ENCODE results near the gene RPL22L1. TPM values are rescaled to one million over a fixed set of nuclear protein-coding genes. Genes with fewer than 3 reads are reported as not detected.
"Not testable (repeated sequence)": the region's sequence is repeated elsewhere in the genome, so short reads cannot be mapped to it uniquely, and the experiment has no call there.

RPL22L1 gene
- polyA plus RNA-seq, 3 donors: 26.8 to 63.8 (median 37.4) TPM

DNA sequence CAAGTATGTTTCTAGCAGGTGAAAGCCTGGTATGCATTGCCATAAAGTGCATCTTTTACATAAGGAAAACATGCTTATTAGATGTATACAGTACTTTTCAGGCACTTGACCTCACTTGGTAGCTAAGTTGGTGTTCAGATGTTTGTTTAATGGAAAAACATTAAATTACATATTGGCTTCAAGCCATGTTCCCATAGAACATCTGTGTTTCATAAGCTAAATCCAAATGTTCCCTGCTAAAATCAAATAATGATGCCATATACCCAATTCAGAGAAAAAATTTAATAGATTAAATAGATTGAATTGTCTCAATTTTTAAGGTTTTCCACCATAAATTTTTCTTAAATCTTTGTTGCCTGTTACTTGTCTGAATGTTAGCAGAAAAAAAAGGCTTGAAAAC, 19.1 kb upstream of the RPL22L1 start:
- intact Hi-C loops (cut with micrococcal nuclease): no loop called here
- Histone ChIP-seq H3K4me1 (ENCODE audit: control insufficient read depth in 1 of 2, insufficient read depth in 2 of 2, low read length in 2 of 2) (no peaks in the 10 kb centered on the region), H3K4me3 (replicated peaks in 1 of 3; ENCODE audit: low read depth in 2 of 3, low read length in 3 of 3) (no peak overlapping the region), H3K36me3 (replicated peaks in 1 of 2; ENCODE audit: control insufficient read depth in 1 of 2, insufficient read depth in 2 of 2, low read length in 2 of 2) (no peaks in the 10 kb centered on the region), H2AFZ (ENCODE audit: insufficient read depth, low read depth, low read length, poor library complexity, severe bottlenecking) (no peak overlapping the region), H3K27me3 (ENCODE audit: control insufficient read depth in 2 of 2, insufficient read depth in 2 of 2, low read length in 2 of 2) (no peaks in the 10 kb centered on the region), H3K9me3 (replicated peaks in 1 of 2; ENCODE audit: control insufficient read depth in 1 of 2, insufficient read depth in 1 of 2, low read length in 2 of 2) (no peaks in the 10 kb centered on the region), H4K20me1 (ENCODE audit: insufficient read depth, low read length) (no peaks in the 10 kb centered on the region), H3K27ac (ENCODE audit: low read depth in 1 of 2, low read length in 2 of 2) (no peak overlapping the region), H3K9ac (ENCODE audit: insufficient read depth, low read length, poor library complexity, severe bottlenecking) (no peak overlapping the region), H3K79me2 (ENCODE audit: insufficient read depth, low read length) (no peaks in the 10 kb centered on the region), H3K4me2 (replicated peaks; ENCODE audit: extremely low read depth, low read length, poor library complexity, severe bottlenecking) (no peak overlapping the region)
- Mint-ChIP-seq H3K36me3 (no peaks in the 10 kb centered on the region), H3K4me3 (no peak overlapping the region), H3K9me3 (peaks cover 0 to 4% (median 3%) of the 10 kb centered on the region in 7 donors), H3K27me3 (ENCODE audit: low read depth in 3 of 3) (peaks cover 0 to 3% (median 0%) of the 10 kb centered on the region in 3 donors), H3K4me1 (no peaks in the 10 kb centered on the region), H3K27ac (no peak overlapping the region)
- no peak for DNase-seq
- TF ChIP-seq, protein P1, sequence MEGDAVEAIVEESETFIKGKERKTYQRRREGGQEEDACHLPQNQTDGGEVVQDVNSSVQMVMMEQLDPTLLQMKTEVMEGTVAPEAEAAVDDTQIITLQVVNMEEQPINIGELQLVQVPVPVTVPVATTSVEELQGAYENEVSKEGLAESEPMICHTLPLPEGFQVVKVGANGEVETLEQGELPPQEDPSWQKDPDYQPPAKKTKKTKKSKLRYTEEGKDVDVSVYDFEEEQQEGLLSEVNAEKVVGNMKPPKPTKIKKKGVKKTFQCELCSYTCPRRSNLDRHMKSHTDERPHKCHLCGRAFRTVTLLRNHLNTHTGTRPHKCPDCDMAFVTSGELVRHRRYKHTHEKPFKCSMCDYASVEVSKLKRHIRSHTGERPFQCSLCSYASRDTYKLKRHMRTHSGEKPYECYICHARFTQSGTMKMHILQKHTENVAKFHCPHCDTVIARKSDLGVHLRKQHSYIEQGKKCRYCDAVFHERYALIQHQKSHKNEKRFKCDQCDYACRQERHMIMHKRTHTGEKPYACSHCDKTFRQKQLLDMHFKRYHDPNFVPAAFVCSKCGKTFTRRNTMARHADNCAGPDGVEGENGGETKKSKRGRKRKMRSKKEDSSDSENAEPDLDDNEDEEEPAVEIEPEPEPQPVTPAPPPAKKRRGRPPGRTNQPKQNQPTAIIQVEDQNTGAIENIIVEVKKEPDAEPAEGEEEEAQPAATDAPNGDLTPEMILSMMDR (IDR thresholded peaks at IDR 0.05): no peak

DNA sequence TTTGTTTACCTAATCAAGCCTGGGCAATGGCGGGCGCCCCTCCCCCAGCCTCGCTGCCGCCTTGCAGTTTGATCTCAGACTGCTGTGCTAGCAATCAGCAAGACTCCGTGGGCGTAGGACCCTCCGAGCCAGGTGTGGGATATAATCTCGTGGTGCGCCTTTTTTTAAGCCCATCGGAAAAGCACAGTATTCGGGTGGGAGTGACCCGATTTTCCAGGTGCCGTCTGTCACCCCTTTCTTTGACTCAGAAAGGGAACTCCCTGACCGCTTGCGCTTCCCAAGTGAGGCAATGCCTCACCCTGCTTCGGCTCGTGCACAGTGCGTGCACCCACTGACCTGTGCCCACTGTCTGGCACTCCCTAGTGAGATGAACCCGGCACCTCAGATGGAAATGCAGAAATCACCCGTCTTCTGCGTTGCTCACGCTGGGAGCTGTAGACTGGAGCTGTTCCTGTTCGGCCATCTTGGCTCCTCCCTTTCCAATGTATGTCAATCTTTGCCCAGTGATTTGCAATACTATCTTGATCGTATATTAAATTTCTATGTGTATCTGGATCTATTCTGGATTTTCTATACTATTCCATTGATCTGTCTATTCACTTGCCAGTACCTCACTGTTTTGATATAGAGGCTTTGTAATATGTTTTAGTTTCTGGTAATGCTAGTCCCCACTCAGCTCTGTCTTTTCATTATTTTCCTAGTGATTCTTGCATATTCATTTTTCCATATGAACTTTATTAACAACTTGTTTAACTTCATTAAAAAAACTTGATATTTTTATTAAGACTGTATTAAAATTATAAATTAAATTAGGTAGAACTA, 14.3 kb upstream of the RPL22L1 start:
- not testable (repeated sequence) for H3K4me1 ChIP-seq (ENCODE audit: control insufficient read depth in 1 of 2, insufficient read depth in 2 of 2, low read length in 2 of 2)
- 99% methylated on average over 14 of the region's 24 CpGs for WGBS (ENCODE audit: insufficient coverage)

DNA sequence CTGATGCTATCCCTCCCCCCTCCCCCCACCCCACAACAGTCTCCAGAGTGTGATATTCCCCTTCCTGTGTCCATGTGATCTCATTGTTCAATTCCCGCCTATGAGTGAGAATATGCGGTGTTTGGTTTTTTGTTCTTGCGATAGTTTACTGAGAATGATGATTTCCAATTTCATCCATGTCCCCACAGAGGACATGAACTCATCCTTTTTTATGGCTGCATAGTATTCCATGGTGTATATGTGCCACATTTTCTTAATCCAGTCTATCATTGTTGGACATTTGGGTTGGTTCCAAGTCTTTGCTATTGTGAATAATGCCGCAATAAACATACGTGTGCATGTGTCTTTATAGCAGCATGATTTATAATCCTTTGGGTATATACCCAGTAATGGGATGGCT, 8.7 kb upstream of the RPL22L1 start:
- H3K4me3 Mint-ChIP-seq; H3K27ac Mint-ChIP-seq; H3K4me1 ChIP-seq (ENCODE audit: control insufficient read depth in 1 of 2, insufficient read depth in 2 of 2, low read length in 2 of 2); H3K9me3 ChIP-seq (replicated peaks in 1 of 2; ENCODE audit: control insufficient read depth in 1 of 2, insufficient read depth in 1 of 2, low read length in 2 of 2); H3K9me3 Mint-ChIP-seq; H3K79me2 ChIP-seq (ENCODE audit: insufficient read depth, low read length); intact Hi-C loops (cut with micrococcal nuclease); H2AFZ ChIP-seq (ENCODE audit: insufficient read depth, low read depth, low read length, poor library complexity, severe bottlenecking); H3K4me3 ChIP-seq (replicated peaks in 1 of 3; ENCODE audit: low read depth in 2 of 3, low read length in 3 of 3); H3K4me1 Mint-ChIP-seq; H3K4me2 ChIP-seq (replicated peaks; ENCODE audit: extremely low read depth, low read length, poor library complexity, severe bottlenecking); H3K27me3 ChIP-seq (ENCODE audit: control insufficient read depth in 2 of 2, insufficient read depth in 2 of 2, low read length in 2 of 2); H3K27me3 Mint-ChIP-seq (ENCODE audit: low read depth in 3 of 3); DNase-seq; H3K27ac ChIP-seq (ENCODE audit: low read depth in 1 of 2, low read length in 2 of 2); H3K36me3 Mint-ChIP-seq; H3K36me3 ChIP-seq (replicated peaks in 1 of 2; ENCODE audit: control insufficient read depth in 1 of 2, insufficient read depth in 2 of 2, low read length in 2 of 2); H3K9ac ChIP-seq (ENCODE audit: insufficient read depth, low read length, poor library complexity, severe bottlenecking); H4K20me1 ChIP-seq (ENCODE audit: insufficient read depth, low read length): not testable (repeated sequence)
- WGBS (ENCODE audit: insufficient coverage): no CpG with 5 or more reads among the region's 5 CpGs

More for the DNA sequence above, 14.3 kb upstream of the RPL22L1 start:
- H3K9me3 ChIP-seq (replicated peaks in 1 of 2; ENCODE audit: control insufficient read depth in 1 of 2, insufficient read depth in 1 of 2, low read length in 2 of 2); intact Hi-C loops (cut with micrococcal nuclease); H4K20me1 ChIP-seq (ENCODE audit: insufficient read depth, low read length); DNase-seq; H2AFZ ChIP-seq (ENCODE audit: insufficient read depth, low read depth, low read length, poor library complexity, severe bottlenecking); H3K27me3 Mint-ChIP-seq (ENCODE audit: low read depth in 3 of 3); H3K79me2 ChIP-seq (ENCODE audit: insufficient read depth, low read length); H3K36me3 Mint-ChIP-seq; H3K4me3 ChIP-seq (replicated peaks in 1 of 3; ENCODE audit: low read depth in 2 of 3, low read length in 3 of 3); H3K4me1 Mint-ChIP-seq; H3K36me3 ChIP-seq (replicated peaks in 1 of 2; ENCODE audit: control insufficient read depth in 1 of 2, insufficient read depth in 2 of 2, low read length in 2 of 2); H3K9me3 Mint-ChIP-seq; H3K27ac ChIP-seq (ENCODE audit: low read depth in 1 of 2, low read length in 2 of 2); H3K27me3 ChIP-seq (ENCODE audit: control insufficient read depth in 2 of 2, insufficient read depth in 2 of 2, low read length in 2 of 2); H3K9ac ChIP-seq (ENCODE audit: insufficient read depth, low read length, poor library complexity, severe bottlenecking); H3K4me3 Mint-ChIP-seq; H3K27ac Mint-ChIP-seq; H3K4me2 ChIP-seq (replicated peaks; ENCODE audit: extremely low read depth, low read length, poor library complexity, severe bottlenecking): not testable (repeated sequence)

DNA sequence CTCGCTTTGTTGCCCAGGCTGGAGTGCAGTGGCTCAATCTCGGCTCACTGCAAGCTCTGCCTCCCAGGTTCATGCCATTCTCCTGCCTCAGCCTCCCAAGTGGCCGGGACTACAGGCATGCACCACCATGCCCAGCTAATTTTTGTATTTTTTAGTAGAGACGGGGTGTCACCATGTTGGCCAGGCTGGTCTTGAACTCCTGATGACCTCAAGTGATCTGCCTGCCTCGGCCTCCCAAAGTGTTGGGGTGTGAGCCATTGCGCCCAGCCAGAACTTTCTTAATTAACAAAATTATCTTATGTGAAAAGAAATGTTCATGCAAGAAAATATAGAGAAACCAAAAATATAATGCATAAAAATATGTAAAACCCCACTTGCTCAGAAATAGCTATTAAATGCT, 7.3 kb upstream of the RPL22L1 start:
- H3K4me1 ChIP-seq (ENCODE audit: control insufficient read depth in 1 of 2, insufficient read depth in 2 of 2, low read length in 2 of 2); H3K4me1 Mint-ChIP-seq; H3K27ac ChIP-seq (ENCODE audit: low read depth in 1 of 2, low read length in 2 of 2); H3K27me3 Mint-ChIP-seq (ENCODE audit: low read depth in 3 of 3); H3K9ac ChIP-seq (ENCODE audit: insufficient read depth, low read length, poor library complexity, severe bottlenecking); H3K79me2 ChIP-seq (ENCODE audit: insufficient read depth, low read length); H3K36me3 ChIP-seq (replicated peaks in 1 of 2; ENCODE audit: control insufficient read depth in 1 of 2, insufficient read depth in 2 of 2, low read length in 2 of 2); H3K4me2 ChIP-seq (replicated peaks; ENCODE audit: extremely low read depth, low read length, poor library complexity, severe bottlenecking); H3K27me3 ChIP-seq (ENCODE audit: control insufficient read depth in 2 of 2, insufficient read depth in 2 of 2, low read length in 2 of 2); H2AFZ ChIP-seq (ENCODE audit: insufficient read depth, low read depth, low read length, poor library complexity, severe bottlenecking); H4K20me1 ChIP-seq (ENCODE audit: insufficient read depth, low read length); intact Hi-C loops (cut with micrococcal nuclease); H3K27ac Mint-ChIP-seq; H3K9me3 Mint-ChIP-seq; DNase-seq; H3K4me3 Mint-ChIP-seq; H3K4me3 ChIP-seq (replicated peaks in 1 of 3; ENCODE audit: low read depth in 2 of 3, low read length in 3 of 3); H3K36me3 Mint-ChIP-seq; H3K9me3 ChIP-seq (replicated peaks in 1 of 2; ENCODE audit: control insufficient read depth in 1 of 2, insufficient read depth in 1 of 2, low read length in 2 of 2): not testable (repeated sequence)
- WGBS (ENCODE audit: insufficient coverage): no CpG with 5 or more reads among the region's 6 CpGs
